ENCODE measurements around the gene SPDYC.
"Not testable (repeated sequence)": the region's sequence is repeated elsewhere in the genome, so short reads cannot be mapped to it uniquely, and the experiment has no call there.

Gene SPDYC

DNA sequence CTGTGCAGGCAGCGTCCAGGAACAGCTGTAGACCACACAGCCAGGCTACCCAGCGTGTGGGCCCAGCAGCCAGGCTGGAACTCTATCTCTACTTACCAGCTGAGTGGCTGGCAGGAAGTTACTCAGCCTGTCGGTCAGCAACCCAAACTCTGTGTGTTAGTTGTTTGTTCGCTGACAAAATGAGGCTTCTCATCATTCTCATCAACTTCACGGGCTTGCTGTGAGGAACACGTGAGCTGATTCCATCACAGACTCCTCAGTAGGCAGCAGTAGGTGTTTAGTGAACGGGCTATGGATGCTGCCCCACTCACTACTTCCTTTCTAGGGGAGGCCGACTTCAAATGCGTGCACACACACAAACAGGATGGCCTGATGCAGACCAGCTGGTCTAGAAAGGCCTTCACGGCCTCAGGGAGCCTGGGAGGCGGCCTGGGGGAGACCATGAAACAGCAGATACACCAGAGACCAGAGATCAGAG, 830 bp upstream of the SPDYC start:
- peak overlapping the region; percentile 98 for H3K27ac Mint-ChIP-seq
- H3K27me3 Mint-ChIP-seq, result no peaks in the 10 kb centered on the region
- H3K36me3 Mint-ChIP-seq, result peaks cover 0 to 4% of the 10 kb centered on the region in 2 donors
- H3K9me3 Mint-ChIP-seq, result no peaks in the 10 kb centered on the region
- ATAC-seq (replicated peaks), result peak; percentile 77 to 79
- peaks cover 14 to 22% of the 10 kb centered on the region in 2 donors for H3K4me1 Mint-ChIP-seq
- peak overlapping the region; percentile 59 to 61 for H3K4me3 Mint-ChIP-seq
- no peak for DNase-seq

DNA sequence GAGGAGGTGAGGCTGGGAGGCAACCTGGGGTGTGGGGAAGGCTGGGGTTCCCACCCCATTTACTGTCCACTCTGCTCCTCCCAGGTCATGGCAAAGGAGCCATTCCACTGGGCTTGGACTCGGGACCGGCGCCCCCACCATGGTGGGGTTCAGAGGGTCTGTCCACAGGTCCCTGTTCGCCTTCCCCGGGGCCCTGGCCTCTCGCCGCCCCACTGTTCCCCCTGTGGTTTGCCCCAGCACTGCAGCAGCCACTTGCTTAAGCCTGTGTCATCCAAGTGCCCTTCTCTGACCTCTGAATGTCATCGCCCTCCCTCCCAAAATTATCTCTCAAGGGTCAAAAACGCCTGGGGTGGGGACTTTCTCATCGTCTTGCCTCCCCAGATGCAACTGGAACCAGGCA, 2.6 kb downstream of the SPDYC start:
- Mint-ChIP-seq H3K36me3 (peaks cover 0 to 4% of the 10 kb centered on the region in 2 donors), H3K4me1 (peaks cover 14 to 22% of the 10 kb centered on the region in 2 donors), H3K4me3 (no peak overlapping the region), H3K27me3 (no peaks in the 10 kb centered on the region), H3K27ac (no peak overlapping the region), H3K9me3 (no peaks in the 10 kb centered on the region)
- DNase-seq (no peak), ATAC-seq (replicated peaks) (peak in 1 of 2 donors; percentile 29)

DNA sequence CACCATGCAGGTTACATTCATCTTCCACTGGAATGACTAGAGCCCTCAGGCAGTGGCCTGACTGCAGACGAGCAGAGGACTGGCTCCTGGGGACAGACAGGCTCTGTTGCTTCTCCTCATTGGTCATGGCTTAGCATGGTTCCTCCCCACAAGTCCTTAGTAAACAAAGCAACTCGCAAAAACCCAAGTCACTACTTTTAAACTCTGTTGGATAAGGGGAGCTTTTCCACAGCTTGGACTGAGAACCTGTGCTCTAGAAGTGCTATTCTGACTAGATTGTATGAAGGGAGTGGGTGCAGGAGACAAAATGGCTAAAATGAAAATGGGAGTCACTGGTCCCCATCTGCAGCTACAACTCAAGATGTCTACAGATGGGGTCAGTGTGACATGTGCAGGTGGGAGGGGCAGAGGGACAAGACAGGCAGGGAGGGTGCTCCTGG, 4.6 kb downstream of the SPDYC start:
- not testable (repeated sequence) for DNase-seq; ATAC-seq (replicated peaks); H3K27me3 Mint-ChIP-seq; H3K27ac Mint-ChIP-seq; H3K36me3 Mint-ChIP-seq; H3K9me3 Mint-ChIP-seq; H3K4me1 Mint-ChIP-seq; H3K4me3 Mint-ChIP-seq

DNA sequence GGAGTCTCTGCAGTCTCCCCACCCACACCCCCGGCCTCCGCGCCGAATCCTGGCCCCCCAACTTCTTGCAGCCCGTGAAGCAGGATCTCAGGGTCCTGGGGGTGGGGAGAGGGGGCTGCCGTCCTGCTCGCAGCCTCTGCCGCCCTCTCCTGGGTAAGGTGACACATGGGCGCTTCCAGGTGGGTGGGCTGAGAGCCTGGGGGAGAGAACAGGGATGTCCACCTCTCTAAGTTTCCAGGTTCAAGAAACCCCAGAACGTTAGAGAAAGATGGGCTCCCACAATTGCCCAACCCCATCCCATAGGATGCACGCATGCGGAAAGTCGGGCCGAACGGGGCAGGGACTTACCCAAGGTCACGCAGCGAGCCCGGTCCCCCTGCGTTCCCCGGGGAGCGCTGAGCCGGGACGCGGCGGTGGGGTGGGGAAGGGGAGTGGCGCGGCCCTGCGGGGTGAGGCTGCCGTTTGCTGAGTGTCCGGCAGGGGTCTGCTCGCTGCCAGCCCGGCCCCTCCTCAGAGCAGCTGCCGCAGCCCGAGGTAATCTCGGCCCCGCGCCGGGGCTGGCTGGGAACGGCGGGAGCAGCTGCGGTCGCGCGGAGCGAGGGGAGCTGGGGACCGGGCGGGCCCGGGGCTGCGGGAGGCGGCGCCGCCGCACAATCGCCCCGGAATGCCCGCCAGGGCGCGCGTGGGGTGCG, 11.0 kb downstream of the SPDYC start:
- Mint-ChIP-seq H3K4me3 (peak overlapping the region; percentile 90 to 93), H3K4me1 (peaks cover 14 to 39% of the 10 kb centered on the region in 2 donors), H3K9me3 (no peaks in the 10 kb centered on the region), H3K27me3 (no peaks in the 10 kb centered on the region), H3K27ac (peak overlapping the region; percentile 95), H3K36me3 (peaks cover 6 to 15% of the 10 kb centered on the region in 2 donors)
- DNase-seq, result peak; percentile 73
- peak; percentile 87 for ATAC-seq (replicated peaks)

DNA sequence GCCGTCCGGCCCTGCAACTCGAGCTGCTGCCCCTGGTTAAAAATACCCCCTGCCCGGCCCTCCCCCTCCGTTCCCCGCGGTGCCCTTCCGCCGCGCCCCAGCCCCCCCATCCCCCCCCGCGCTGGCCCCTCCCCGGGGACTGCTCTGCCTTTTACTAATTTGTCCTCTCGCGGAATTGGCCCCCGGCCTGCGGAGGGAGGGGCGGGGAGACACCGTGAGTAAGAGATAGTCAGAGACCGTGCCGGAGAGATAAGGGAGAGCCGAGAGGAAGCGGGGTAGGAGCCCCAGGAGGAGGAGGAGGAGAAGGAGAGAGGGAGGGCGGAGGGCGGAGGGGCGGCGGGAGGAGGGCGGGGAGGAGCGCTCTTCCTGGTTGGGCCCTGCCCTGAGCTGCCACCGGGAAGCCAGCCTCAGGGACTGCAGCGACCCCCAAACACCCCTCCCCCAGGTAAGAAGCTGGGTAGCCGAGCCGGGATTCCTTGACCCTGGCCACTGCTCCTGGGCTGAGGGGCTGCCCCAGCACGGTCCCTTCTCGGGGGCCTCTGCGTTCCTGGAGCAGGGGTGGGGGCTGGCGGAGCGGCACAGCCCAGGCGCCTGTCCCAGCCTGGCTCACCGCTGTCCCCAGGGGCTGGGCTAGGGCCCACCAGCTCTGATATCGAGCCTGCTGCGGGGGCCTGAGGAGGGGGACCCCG, 11.7 kb downstream of the SPDYC start, which contains the start of gene CAPN1:
TSS of gene CAPN1 (plus strand) at position 360 of the 689 bp plus-strand sequence. CDS start 774 bp downstream, outside the sequence.
- Mint-ChIP-seq H3K36me3 (peaks cover 12 to 21% of the 10 kb centered on the region in 2 donors), H3K9me3 (no peaks in the 10 kb centered on the region), H3K4me1 (peaks cover 16 to 44% of the 10 kb centered on the region in 2 donors), H3K4me3 (peak within 1 kb of the TSS; percentile 92 to 93), H3K27me3 (no peaks in the 10 kb centered on the region), H3K27ac (peak within 1 kb of the TSS; percentile 95)
- DNase-seq (peak; percentile 58), ATAC-seq (replicated peaks) (peak; percentile 71 to 74)

DNA sequence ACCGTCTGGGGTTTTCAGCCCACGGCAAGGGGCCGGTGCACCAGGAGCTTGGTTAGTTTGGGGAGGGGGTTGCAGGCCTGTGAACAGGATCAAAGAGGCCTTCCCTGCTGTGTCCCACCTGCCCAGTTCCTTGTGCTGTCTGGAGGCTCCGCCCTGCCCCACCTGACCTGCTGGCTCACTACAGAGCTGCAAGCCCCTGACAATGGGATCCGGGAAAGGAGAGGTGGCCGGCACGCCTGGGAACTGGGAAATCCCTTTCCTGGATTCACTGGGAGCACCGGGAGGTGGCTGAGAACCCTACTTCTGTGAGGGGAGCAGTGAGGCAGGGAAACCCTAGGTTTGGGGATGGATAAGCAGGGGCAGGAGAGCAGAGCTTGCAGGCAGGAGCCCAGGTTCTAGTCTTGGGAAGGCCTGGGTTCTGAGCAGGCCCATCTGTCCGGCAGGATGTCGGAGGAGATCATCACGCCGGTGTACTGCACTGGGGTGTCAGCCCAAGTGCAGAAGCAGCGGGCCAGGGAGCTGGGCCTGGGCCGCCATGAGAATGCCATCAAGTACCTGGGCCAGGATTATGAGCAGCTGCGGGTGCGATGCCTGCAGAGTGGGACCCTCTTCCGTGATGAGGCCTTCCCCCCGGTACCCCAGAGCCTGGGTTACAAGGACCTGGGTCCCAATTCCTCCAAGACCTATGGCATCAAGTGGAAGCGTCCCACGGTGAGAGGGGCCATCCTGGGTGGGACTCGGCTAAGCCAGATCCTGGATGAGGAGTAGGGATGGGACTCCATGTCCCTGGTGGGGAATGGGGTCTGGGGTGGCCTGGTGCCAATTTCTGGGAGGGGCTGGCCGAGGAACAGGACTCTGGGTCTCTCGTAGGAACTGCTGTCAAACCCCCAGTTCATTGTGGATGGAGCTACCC, 12.5 kb downstream of the SPDYC start:
- Mint-ChIP-seq H3K4me3 (peak overlapping the region; percentile 92 to 93), H3K27ac (peak overlapping the region; percentile 95), H3K9me3 (no peaks in the 10 kb centered on the region), H3K4me1 (peaks cover 16 to 46% of the 10 kb centered on the region in 2 donors), H3K27me3 (no peaks in the 10 kb centered on the region), H3K36me3 (peaks cover 17 to 27% of the 10 kb centered on the region in 2 donors)
- ATAC-seq (replicated peaks) (peak; percentile 26 to 31), DNase-seq (no peak)

DNA sequence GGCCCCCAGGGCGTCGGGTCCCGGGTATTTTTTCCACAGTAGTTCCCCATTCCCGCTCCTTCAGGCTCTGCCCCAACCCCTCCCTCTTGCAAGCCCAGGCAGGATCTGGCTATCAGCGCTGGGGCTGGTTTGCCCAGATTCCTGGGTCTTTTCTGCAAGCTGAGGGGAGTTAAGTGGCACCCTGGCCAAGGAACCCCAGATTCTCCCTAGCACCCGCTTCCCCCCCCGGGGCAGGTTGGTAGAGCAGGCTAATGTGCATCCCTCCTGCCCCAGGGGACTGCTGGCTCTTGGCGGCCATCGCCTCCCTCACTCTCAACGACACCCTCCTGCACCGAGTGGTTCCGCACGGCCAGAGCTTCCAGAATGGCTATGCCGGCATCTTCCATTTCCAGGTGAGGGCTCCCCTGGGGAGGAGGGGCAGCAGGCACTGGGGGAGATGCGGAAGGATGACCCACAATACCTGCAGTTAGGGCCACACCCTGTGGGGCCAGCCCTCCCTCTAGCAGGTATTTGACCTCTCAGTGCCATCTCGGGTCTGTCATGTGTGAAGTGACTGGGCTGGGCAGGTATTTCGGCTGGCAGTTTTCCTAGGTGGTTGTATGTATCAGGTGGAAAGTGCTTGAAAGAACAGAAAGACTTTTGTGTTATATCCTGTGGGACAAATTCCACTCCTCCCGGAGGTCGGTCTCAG, 13.3 kb downstream of the SPDYC start:
- Mint-ChIP-seq H3K27me3 (no peaks in the 10 kb centered on the region), H3K4me3 (peak overlapping the region; percentile 62 to 92), H3K27ac (peak overlapping the region; percentile 42), H3K36me3 (peaks cover 17 to 28% of the 10 kb centered on the region in 2 donors), H3K4me1 (peaks cover 16 to 46% of the 10 kb centered on the region in 2 donors), H3K9me3 (no peaks in the 10 kb centered on the region)
- no peak for ATAC-seq (replicated peaks)
- no peak for DNase-seq

DNA sequence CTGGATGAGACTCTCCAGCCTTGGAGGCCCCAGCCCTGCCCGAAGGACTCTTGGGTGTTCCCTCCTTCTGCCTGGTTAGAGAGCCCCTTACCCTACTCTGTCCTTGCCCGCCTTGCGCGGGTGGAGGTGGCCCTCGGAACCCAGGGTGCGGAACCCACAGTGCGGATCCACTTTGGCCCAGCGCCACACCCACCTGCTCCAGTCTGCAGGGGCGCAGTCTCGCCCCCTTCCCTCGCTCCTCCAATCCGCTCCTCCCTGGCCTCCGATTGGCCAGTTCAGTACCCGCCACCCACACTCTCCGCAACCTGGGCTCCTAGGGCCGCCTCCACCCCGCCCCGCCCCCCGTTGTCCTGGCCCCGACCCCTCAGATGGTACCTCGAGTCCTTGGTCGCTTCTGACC, 14.1 kb downstream of the SPDYC start:
- DNase-seq, result no peak
- no peak for ATAC-seq (replicated peaks)
- H3K36me3 Mint-ChIP-seq, result peaks cover 17 to 28% of the 10 kb centered on the region in 2 donors
- H3K4me1 Mint-ChIP-seq, result peaks cover 16 to 46% of the 10 kb centered on the region in 2 donors
- H3K27me3 Mint-ChIP-seq, result no peaks in the 10 kb centered on the region
- no peak overlapping the region for H3K27ac Mint-ChIP-seq
- H3K4me3 Mint-ChIP-seq, result peak overlapping the region in 1 of 2 donors; percentile 8
- no peaks in the 10 kb centered on the region for H3K9me3 Mint-ChIP-seq

DNA sequence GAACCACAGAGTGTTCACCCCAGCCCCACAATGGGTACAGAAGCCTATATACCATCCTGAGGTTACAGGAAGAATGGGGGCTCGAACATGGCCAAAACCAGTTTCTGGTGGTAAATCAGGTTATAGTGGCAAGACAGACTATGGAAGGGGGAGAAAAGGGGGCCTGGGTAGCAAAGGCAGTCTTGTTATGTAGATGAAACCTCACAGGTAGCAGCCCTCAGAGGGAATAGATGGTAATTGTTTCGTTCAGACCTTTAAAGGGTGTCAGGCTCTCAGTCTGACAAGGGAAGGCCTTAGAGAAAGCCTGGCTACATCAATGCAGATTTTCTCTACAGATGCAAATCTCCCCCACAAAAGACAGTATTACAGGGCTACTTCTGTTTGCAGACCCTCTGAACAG, 15.1 kb downstream of the SPDYC start:
- Mint-ChIP-seq H3K36me3 (peaks cover 27 to 38% of the 10 kb centered on the region in 2 donors), H3K4me3 (no peak overlapping the region), H3K4me1 (peaks cover 25 to 52% of the 10 kb centered on the region in 2 donors), H3K27ac (peak overlapping the region; percentile 78), H3K27me3 (no peaks in the 10 kb centered on the region), H3K9me3 (no peaks in the 10 kb centered on the region)
- no peak for ATAC-seq (replicated peaks)
- DNase-seq, result no peak

DNA sequence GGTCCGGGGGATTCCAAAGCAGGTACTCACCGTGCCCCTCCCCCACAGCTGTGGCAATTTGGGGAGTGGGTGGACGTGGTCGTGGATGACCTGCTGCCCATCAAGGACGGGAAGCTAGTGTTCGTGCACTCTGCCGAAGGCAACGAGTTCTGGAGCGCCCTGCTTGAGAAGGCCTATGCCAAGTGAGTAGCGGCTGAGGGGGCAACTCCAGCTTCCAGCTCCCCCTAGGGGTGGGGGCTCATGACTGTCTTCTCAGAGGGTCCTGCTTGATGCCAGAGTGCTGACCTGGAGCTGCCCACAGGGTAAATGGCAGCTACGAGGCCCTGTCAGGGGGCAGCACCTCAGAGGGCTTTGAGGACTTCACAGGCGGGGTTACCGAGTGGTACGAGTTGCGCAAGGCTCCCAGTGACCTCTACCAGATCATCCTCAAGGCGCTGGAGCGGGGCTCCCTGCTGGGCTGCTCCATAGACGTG, 15.9 kb downstream of the SPDYC start:
- H3K27me3 Mint-ChIP-seq, result no peaks in the 10 kb centered on the region
- H3K36me3 Mint-ChIP-seq, result peaks cover 32 to 44% of the 10 kb centered on the region in 2 donors
- H3K4me1 Mint-ChIP-seq, result peaks cover 30 to 47% of the 10 kb centered on the region in 2 donors
- ATAC-seq (replicated peaks) (no peak), DNase-seq (no peak)
- no peak overlapping the region for H3K27ac Mint-ChIP-seq
- no peaks in the 10 kb centered on the region for H3K9me3 Mint-ChIP-seq
- no peak overlapping the region for H3K4me3 Mint-ChIP-seq

DNA sequence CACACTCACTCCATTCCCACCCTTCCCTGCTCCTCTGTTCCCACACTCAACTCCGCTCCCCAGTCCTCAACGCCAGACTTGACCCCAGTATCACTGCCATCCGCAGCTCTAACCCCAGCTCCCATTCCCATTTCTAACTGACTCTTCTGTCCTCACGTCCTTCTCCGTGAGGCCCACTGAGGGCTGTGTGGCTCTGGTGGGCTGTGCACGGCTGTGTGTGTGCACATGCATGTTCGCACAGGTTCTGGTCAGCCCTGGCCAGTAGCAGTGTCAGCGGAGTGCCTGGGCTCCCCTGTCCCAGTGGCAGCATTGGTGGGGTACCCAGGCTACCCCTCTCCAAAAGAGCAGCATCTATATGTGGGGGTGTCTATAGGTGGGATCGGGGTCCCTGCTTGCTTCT, 16.7 kb downstream of the SPDYC start:
- H3K36me3 Mint-ChIP-seq, result peaks cover 32 to 41% of the 10 kb centered on the region in 2 donors
- peaks cover 30 to 47% of the 10 kb centered on the region in 2 donors for H3K4me1 Mint-ChIP-seq
- ATAC-seq (replicated peaks) (no peak), DNase-seq (no peak)
- peak overlapping the region; percentile 68 for H3K27ac Mint-ChIP-seq
- H3K4me3 Mint-ChIP-seq, result no peak overlapping the region
- no peaks in the 10 kb centered on the region for H3K9me3 Mint-ChIP-seq
- H3K27me3 Mint-ChIP-seq, result no peaks in the 10 kb centered on the region

DNA sequence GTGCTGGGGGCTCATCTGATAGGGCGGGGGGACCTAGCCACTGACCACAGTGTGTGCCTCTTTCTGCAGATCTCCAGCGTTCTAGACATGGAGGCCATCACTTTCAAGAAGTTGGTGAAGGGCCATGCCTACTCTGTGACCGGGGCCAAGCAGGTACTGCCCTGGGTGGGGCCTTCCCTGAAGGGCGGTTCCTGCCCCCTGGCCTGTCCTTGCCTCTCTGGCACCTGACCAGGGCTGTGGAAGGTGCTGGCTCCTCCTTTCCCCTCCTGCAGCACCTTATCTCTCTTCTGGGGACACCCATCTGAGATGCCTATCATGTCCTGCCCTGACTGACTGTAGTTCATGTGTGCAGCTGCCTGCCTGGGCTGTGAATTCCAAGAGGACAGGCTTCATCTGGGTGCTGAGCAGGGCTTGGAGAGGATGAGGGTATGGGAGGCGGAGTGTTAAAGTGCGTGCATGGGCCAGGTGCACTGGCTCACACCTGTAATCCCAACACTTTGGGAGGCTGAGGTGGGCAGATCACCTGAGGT, 17.2 kb downstream of the SPDYC start:
- no peaks in the 10 kb centered on the region for H3K27me3 Mint-ChIP-seq
- ATAC-seq (replicated peaks) (no peak), DNase-seq (no peak)
- no peaks in the 10 kb centered on the region for H3K9me3 Mint-ChIP-seq
- H3K36me3 Mint-ChIP-seq, result peaks cover 32 to 40% of the 10 kb centered on the region in 2 donors
- no peak overlapping the region for H3K4me3 Mint-ChIP-seq
- H3K4me1 Mint-ChIP-seq, result peaks cover 29 to 45% of the 10 kb centered on the region in 2 donors
- no peak overlapping the region for H3K27ac Mint-ChIP-seq

DNA sequence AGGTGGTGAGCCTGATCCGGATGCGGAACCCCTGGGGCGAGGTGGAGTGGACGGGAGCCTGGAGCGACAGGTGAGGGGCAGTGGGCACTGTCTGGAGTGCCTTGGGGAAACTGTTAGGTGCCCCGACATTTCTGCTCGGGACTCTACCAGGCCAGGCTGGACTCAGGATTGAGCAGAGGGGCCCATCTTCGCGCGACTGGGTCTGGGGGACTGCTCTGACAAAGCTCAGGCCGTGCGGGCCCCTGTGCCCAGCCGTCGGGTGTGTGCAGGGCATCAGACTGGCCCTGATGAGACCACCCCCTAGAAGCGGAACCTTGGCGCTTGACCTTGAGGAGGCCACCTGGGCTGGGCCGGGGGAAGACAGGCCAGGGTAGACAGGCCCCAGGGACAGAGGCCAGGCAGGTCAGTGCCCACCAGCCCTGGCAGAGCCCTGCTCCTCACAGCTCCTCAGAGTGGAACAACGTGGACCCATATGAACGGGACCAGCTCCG, 18.0 kb downstream of the SPDYC start:
- Mint-ChIP-seq H3K27ac (no peak overlapping the region), H3K36me3 (peaks cover 32 to 41% of the 10 kb centered on the region in 2 donors), H3K4me1 (peaks cover 22 to 37% of the 10 kb centered on the region in 2 donors)

More for the DNA sequence above, 18.0 kb downstream of the SPDYC start:
- DNase-seq (no peak), ATAC-seq (replicated peaks) (no peak)
- H3K4me3 Mint-ChIP-seq, result no peak overlapping the region
- no peaks in the 10 kb centered on the region for H3K27me3 Mint-ChIP-seq
- no peaks in the 10 kb centered on the region for H3K9me3 Mint-ChIP-seq
